Stimulated activated CD8-positive, alpha-beta memory T cell treated with anti-CD3 and anti-CD28 coated beads, Interleukin-15, amount 100 ng/mL, for 1 hour (primary cell): ENCODE measurements around the gene GTPBP3.
"Not testable (repeated sequence)": the region's sequence is repeated elsewhere in the genome, so short reads cannot be mapped to it uniquely, and the experiment has no call there.

Source experiments
- DNase-seq: peaks from one replicate; pipeline ENCODE4 v3.0.0-alpha.2; 2020; ENCODE audit warnings: low read depth

The GTPBP3 gene

GRCh38 chr19:17336872-17337674 lies at the start of gene GTPBP3:
Gene GTPBP3, plus strand, starts transcription at chr19:17337553. Its CDS starts 59 bp downstream, at chr19:17337612.
- peak; percentile 89 for DNase-seq

DNA sequence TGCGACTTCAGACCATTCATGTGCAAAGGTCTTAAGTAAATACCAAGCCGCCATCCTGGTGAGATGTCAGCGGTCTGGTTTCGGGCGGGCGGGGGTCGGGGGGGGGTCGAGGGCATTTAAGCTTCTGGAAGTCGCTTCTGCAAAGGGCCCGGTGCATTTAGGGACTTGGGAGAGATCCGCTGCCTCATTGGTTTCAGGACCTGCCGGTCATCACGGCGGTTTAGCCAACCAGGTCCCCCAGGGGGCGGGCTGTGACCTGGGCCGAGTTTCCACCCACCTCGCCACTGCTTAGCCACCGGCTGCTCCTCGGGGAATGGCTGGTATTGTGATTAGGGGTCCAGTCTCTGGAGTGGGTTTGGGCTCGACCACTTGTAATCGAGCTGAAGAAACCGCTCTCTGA lies 47.9 kb upstream of the GTPBP3 start:
- no peak for DNase-seq

DNA sequence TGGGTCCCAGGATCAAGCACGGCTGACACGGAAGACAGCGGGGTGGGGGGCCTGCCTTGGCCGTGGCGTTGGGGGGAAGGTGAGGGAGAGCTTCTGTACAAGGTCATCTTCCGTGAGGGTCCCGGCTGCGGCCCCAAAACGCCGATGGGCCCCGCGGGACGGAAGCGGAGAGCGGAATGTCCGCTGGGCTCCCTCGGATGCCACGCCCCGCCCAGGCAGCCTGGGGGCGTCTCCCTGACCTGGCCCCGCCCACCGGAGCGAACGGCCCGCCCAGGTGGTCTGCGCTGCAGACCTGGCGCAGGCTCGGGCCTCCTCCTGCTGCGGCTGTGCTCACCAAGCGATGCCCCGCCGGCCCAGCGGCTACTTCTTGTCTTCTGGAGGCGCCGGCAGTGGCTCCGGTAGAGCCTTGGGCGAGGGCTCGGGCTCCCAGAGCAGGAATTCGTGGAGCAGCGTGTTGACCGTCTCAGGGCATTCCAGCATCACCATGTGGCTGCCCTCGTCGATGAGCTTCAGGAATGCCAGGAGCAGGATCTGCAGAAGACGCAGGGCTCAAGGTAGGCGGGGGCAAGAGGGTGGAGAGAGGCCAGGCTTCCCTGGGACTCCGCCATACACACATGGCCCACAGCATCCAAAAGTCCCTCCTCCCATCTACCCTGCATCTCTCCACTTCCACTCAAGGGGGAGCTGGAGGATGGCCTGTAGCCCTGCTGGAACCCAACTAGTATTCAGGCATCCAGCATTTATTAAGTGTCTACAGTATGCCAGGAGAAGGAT lies 44.9 kb upstream of the GTPBP3 start:
- peak; percentile 62 for DNase-seq

DNA sequence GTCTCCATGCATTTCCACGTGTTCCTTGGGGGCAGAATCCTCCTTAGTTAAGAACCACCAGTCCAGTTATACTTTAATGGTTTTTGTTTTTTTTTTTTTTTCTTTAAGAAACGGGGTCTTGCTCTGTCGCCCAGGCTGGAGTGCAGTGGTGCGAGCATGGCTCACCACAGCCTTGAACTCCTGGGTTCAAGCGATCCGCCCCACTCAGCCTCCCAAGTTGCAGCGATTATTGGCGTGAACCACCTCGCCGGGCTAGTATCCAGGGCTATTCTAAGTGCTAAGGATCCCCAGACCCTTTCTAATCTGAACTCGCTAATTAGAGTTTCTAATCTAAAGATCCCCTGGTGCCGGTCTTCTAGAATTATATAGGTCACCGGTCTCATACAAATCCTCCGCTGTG lies 43.7 kb upstream of the GTPBP3 start:
- DNase-seq = no peak

DNA sequence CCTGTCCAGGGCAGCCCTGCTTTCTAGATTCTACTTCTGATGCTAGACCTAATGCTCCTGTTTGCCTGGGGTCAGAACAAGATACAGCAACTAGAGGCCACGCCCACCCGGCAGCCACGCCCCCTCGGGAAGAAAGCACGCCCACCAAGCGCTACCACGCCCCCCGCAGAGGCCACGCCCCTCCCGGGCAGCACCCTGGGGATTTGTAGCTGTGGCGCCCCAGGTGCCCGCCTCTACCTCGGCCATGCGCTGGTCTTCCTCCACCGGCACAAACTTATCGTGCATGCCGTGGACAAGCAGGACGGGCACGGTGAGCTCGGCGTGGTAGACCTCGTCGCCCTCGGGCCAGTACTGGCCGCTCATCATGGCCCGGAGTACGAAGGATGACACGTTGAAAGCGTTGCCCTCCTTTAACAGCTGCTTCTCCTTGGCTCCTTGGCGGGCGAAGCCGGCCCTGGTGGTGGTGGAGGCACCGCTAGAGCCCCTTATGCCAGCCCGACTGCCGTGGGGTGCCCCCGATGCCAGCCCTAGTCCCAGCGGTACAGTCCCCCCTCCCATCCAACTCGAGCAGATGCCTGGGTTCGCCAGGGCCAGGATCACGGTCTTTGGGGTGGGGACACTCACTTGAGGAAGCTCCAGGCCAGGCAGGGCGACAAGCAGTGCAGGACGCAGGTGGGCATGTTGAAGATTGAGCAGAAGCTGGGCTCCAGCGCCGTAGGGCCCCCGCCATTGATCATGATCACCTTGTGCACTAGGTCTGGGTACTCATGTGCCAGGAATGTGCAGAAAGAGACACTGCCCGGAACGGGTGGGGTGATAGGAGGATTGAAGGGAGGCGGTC lies 43.1 kb upstream of the GTPBP3 start:
- DNase-seq = no peak

- not testable (repeated sequence) for DNase-seq
Observed at GRCh38 chr19:17295551-17295950, 41.8 kb upstream of the GTPBP3 start.

GRCh38 chr19:17296273-17296672 lies 41.1 kb upstream of the GTPBP3 start:
- no peak for DNase-seq

- DNase-seq = no peak
Observed at GRCh38 chr19:17296976-17297375, 40.4 kb upstream of the GTPBP3 start.

GRCh38 chr19:17300992-17301619 lies 36.2 kb upstream of the GTPBP3 start:
- DNase-seq = no peak

GRCh38 chr19:17302391-17303166 lies 34.8 kb upstream of the GTPBP3 start:
- no peak for DNase-seq

GRCh38 chr19:17303167-17303939 lies 34.0 kb upstream of the GTPBP3 start, which contains the start of gene ABHD8:
Gene ABHD8, minus strand, starts transcription at chr19:17303425. Its CDS starts 1,809 bp downstream, at chr19:17301616.
- DNase-seq = peak; percentile 86

GRCh38 chr19:17303940-17304267 lies 33.4 kb upstream of the GTPBP3 start:
- DNase-seq = no peak

DNA sequence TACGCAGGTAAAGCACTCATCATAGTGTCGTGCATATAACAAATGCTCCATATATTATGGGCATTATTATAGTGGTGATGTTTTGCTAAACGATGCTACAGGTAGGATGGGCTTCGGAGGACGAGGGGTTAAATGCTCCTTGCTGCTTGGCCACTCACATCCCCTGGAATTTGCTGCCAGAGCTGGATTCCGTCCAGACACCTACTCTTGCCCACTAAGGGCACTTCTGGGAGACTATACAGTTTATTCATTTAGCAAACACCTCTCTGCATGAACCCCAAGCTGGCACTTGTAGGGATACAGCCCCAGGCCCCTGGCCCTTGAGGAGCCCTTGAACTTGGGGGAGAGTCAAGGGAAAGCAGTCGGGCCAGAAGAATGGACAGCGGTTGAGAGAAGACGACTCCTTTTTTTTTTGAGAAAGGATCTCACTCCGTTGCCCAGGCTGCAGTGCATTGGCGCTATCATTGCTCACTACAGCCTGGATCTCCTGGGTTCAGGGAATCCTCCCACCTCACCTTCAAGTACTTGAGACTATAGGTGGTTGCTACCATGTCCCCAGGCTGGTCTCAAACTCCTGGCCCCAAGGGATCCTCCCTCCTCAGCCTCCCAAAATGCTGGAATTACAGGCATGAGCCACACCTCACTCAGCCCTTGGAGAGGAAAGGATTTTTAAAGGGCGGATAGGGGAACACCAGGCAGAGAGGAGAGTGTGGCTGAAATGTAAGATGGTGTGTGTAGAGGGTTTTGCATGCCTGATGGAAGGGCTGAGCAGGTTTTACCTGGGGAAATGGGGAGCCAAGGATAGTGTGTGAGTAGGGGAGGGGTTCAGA lies 32.8 kb upstream of the GTPBP3 start:
- DNase-seq = no peak

GRCh38 chr19:17305216-17305516 lies 32.2 kb upstream of the GTPBP3 start:
- DNase-seq = no peak

DNA sequence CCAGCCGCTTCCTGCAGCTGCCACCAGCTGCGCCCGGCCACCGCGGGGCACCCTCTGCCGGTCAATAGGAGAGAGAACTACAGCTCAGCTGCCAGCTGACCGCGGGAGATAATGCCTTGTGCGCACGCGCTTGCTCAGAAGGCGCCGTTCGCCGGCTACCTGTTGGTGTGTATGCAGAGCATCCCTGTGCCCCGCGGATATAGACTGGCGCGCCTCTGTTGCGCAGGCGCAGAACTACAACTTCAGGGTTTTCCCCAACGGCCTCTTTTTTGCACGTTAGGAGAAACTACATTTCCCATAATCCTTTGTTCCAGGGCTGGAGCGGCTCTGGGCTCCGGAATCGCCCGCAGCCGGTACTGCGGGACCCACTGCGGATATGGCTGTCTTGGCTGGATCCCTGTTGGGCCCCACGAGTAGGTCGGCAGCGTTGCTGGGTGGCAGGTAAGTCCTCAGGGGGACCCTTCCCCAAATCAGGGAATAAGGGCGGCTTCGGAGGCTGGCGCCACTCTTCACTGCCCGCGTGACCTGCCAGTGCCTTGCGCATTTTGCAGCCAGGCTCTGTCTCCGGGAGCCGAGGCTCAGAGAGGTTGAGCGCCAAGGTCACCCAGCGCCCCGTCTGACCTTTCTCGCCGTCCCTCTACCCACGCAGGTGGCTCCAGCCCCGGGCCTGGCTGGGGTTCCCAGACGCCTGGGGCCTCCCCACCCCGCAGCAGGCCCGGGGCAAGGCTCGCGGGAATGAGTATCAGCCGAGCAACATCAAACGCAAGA lies 31.7 kb upstream of the GTPBP3 start, which contains the start of gene MRPL34:
TSS of gene MRPL34 (plus strand) at position 356 of the 768 bp plus-strand sequence. CDS start at position 377, 21 bp downstream.
- peak; percentile 81 for DNase-seq

DNA sequence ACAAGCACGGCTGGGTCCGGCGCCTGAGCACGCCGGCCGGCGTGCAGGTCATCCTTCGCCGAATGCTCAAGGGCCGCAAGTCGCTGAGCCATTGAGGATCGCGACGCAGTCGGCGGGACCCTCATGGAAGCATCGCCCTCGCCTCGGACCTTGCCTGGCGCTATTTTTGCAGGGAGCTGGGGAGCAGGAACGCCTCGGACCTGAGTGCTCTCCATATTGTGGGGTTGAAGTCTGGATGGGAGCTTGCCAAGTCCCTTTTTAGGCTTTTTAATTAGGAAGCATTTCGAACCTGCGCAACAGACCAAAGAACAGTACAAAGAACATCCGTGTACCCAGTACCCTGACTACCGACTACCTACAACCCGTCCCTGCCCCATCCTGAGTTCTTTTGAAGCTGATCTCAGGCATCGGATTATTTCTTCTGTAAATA lies 31.1 kb upstream of the GTPBP3 start:
- no peak for DNase-seq

DNA sequence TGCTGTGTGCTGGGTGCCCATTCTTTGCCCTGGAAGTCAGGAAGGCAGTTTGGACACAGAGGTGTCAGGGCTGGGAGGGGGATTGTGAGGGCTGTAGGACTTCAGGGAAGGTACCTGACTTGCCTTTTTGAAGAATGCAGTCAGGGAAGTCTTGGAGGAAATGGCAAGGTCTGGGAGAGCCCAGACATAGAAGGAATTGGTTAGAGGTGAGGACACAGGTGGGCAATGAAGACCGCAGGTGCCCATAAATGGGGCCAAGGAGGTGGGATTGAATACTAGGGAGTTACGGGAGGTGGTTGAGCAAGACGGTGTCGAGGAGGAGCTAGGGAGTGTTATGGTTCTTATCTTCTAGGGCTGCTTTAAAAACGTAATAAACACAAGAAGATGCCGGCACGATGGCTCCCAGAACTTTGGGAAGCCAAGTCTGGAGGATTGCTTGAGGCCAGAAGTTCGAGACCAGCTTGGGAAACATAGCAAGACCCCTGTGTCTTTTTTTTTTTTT lies 29.4 kb upstream of the GTPBP3 start:
- no peak for DNase-seq

DNA sequence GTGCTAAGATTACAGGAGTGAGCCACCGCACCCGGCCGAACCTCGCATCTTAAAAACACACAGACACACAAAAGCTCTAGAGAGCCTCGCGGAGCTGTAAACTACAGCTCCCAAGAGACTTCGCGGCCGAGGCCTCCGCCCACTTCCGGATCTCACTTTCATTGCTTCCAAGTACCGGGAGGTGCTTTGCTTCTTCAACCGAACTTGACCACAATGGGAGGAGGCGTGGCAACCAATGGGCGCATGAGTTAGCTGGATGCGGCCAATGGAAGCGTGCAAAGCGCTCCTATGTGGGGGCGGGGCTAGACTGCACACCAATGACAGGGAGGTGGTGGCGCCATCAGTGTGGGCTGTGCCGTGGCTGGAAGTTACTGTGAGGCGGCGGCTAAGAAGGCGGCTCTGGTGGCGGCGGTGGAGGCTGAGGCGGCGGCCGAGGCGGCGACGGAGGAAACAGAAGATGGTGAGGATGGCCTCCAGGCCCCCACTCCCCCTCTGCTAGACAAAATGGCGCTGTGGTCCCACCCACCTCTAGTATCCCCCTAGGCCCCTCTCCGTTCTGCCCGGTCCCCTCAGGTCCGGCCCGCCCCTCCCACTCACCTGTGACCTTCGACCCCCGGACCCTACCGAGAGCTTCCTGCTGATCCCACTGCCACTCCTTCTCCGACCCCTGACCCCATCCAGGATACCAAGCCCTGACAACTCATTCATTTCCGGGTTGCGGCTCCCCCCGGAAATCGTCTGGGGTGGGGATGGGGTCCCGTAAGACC lies 28.0 kb upstream of the GTPBP3 start, which contains the start of gene DDA1:
TSS of gene DDA1 (plus strand) at position 366 of the 767 bp plus-strand sequence. CDS start at position 458, 92 bp downstream.
- DNase-seq = peak; percentile 98
